GM12891 (cell line): ENCODE measurements around the gene UBE2I.
A peak's percentile ranks its signal among the peaks of the same experiment; 100 is the strongest.

Source experiments
- DNase-seq: peaks from one replicate; pipeline ENCODE4 v3.0.0; 2011; ENCODE audit warnings: low spot score; ENCODE audit not compliant: insufficient read length
- FAIRE-seq: peaks from 2 replicates; lab custom pipeline; 2011; peaks lifted over from hg19 to GRCh38; lab: Jason Lieb, UNC
- PAX5 ChIP-seq: IDR thresholded peaks from 2 replicates; pipeline ENCODE4 v1.6.1; 2011; ENCODE audit warnings: low read length, moderate library complexity, mild to moderate bottlenecking; ENCODE audit not compliant: insufficient read depth, severe bottlenecking
- POLR2A ChIP-seq: IDR thresholded peaks from 2 replicates; pipeline ENCODE4 v1.6.1; 2011; ENCODE audit warnings: low read depth, low read length, control low read depth
- POLR2AphosphoS5 ChIP-seq: IDR thresholded peaks from 2 replicates; pipeline ENCODE4 v1.6.1; 2011; ENCODE audit warnings: low read depth, low read length, control low read depth
- POU2F2 ChIP-seq: IDR thresholded peaks from 2 replicates; pipeline ENCODE4 v1.6.1; 2011; ENCODE audit warnings: low read depth, mild to moderate bottlenecking, control low read depth, low read length, moderate library complexity
- SPI1 ChIP-seq: IDR thresholded peaks from 2 replicates; pipeline ENCODE4 v1.6.1; 2011; ENCODE audit warnings: low read depth, low read length, control low read depth
- TAF1 ChIP-seq: IDR thresholded peaks from 2 replicates; pipeline ENCODE4 v1.6.1; 2011; ENCODE audit warnings: low read depth, low read length, control low read depth

Gene UBE2I

GRCh38 chr16:1305823-1306222, 3.6 kb upstream of the UBE2I start:
- TF ChIP-seq SPI1 = no peak
- TF ChIP-seq POLR2AphosphoS5 = no peak
- TF ChIP-seq TAF1 = no peak
- TF ChIP-seq PAX5 = no peak
- no peak for TF ChIP-seq POLR2A
- TF ChIP-seq POU2F2 = no peak
- FAIRE-seq (no peak), DNase-seq (no peak)

GRCh38 chr16:1306334-1306733, 3.1 kb upstream of the UBE2I start:
- no peak for FAIRE-seq
- no peak for DNase-seq
- TF ChIP-seq POLR2A = no peak
- TF ChIP-seq POLR2AphosphoS5 = no peak
- no peak for TF ChIP-seq SPI1
- no peak for TF ChIP-seq TAF1
- no peak for TF ChIP-seq PAX5
- TF ChIP-seq POU2F2 = no peak

GRCh38 chr16:1308036-1308976, 1.1 kb upstream of the UBE2I start:
- DNase-seq = no peak
- FAIRE-seq = peak; percentile 75

GRCh38 chr16:1309888-1310831, 724 bp downstream of the UBE2I start:
- DNase-seq (no peak), FAIRE-seq (no peak)
- TF ChIP-seq POLR2A (no peak), POLR2AphosphoS5 (0 out of 2 replicates have a peak, but pooled peaks have one; percentile 10)

More at GRCh38 chr16:1308036-1308976, 1.1 kb upstream of the UBE2I start:
- TF ChIP-seq PAX5 (peak; percentile 41), POU2F2 (no peak; the same call in 1 of the 2 replicates)

GRCh38 chr16:1310832-1311200, 1.4 kb downstream of the UBE2I start:
- FAIRE-seq = peak; percentile 89
- DNase-seq = no peak
- TF ChIP-seq TAF1 (no peak), POLR2A (no peak), POLR2AphosphoS5 (0 out of 2 replicates have a peak, but pooled peaks have one; percentile 2)

- no peak for FAIRE-seq
- TF ChIP-seq TAF1 (no peak), POU2F2 (no peak), SPI1 (no peak), POLR2A (no peak), POLR2AphosphoS5 (no peak), PAX5 (no peak)
- DNase-seq = no peak
Observed at GRCh38 chr16:1311212-1311737, 1.8 kb downstream of the UBE2I start.

- no peak for TF ChIP-seq POLR2A
- no peak for TF ChIP-seq TAF1
- no peak for TF ChIP-seq PAX5
- no peak for TF ChIP-seq SPI1
- no peak for TF ChIP-seq POU2F2
- no peak for TF ChIP-seq POLR2AphosphoS5
- DNase-seq (no peak), FAIRE-seq (no peak)
Observed at GRCh38 chr16:1311738-1312466, 2.5 kb downstream of the UBE2I start.

GRCh38 chr16:1312467-1312816, 3.0 kb downstream of the UBE2I start:
- FAIRE-seq (no peak), DNase-seq (no peak)
- TF ChIP-seq POLR2AphosphoS5 (no peak), POLR2A (no peak), SPI1 (no peak)

GRCh38 chr16:1312903-1313302, 3.5 kb downstream of the UBE2I start:
- FAIRE-seq = no peak
- no peak for DNase-seq
- TF ChIP-seq TAF1 (no peak), PAX5 (no peak), POLR2A (no peak), POU2F2 (no peak), POLR2AphosphoS5 (no peak)
